ENCODE measurements around the gene SLC2A6. TPM values are rescaled to one million over a fixed set of nuclear protein-coding genes. Genes with fewer than 3 reads are reported as not detected.

The SLC2A6 gene
- total RNA-seq, 1 donor from 2014 or later, result 4.0 TPM

GRCh38 chr9:133519693-133520092 is 40.8 kb upstream of the SLC2A6 start:
- no peaks in the 10 kb centered on the region for H3K9me3 Mint-ChIP-seq
- DNase-seq, result no peak
- no peaks in the 10 kb centered on the region for H3K27me3 Mint-ChIP-seq
- H3K4me3 Mint-ChIP-seq, result no peak overlapping the region
- no peaks in the 10 kb centered on the region for H3K4me1 Mint-ChIP-seq
- H3K27ac Mint-ChIP-seq, result no peak overlapping the region
- no peaks in the 10 kb centered on the region for H3K36me3 Mint-ChIP-seq (ENCODE audit: low read depth)
- intact Hi-C loops (cut with micrococcal nuclease), result no loop called here

- no peak overlapping the region for H3K27ac Mint-ChIP-seq
- no peaks in the 10 kb centered on the region for H3K27me3 Mint-ChIP-seq
- H3K36me3 Mint-ChIP-seq (ENCODE audit: low read depth), result no peaks in the 10 kb centered on the region
- H3K4me3 Mint-ChIP-seq, result no peak overlapping the region
- no peak for DNase-seq
- no peaks in the 10 kb centered on the region for H3K9me3 Mint-ChIP-seq
- intact Hi-C loops (cut with micrococcal nuclease), result no loop called here
- H3K4me1 Mint-ChIP-seq, result no peaks in the 10 kb centered on the region
These were observed 40.0 kb upstream of the SLC2A6 start for GRCh38 chr9:133518706-133519449.

- H3K27me3 Mint-ChIP-seq, result no peaks in the 10 kb centered on the region
- no peak overlapping the region for H3K4me3 Mint-ChIP-seq
- no peaks in the 10 kb centered on the region for H3K9me3 Mint-ChIP-seq
- DNase-seq, result no peak
- H3K27ac Mint-ChIP-seq, result no peak overlapping the region
- H3K36me3 Mint-ChIP-seq (ENCODE audit: low read depth), result no peaks in the 10 kb centered on the region
- H3K4me1 Mint-ChIP-seq, result no peaks in the 10 kb centered on the region
- intact Hi-C loops (cut with micrococcal nuclease), result no loop called here
These were observed 39.3 kb upstream of the SLC2A6 start for GRCh38 chr9:133518200-133518599.

- Mint-ChIP-seq H3K36me3 (ENCODE audit: low read depth) (no peaks in the 10 kb centered on the region), H3K4me3 (no peak overlapping the region), H3K27me3 (no peaks in the 10 kb centered on the region), H3K9me3 (no peaks in the 10 kb centered on the region), H3K27ac (no peak overlapping the region), H3K4me1 (no peaks in the 10 kb centered on the region)
- no peak for DNase-seq
- intact Hi-C loops (cut with micrococcal nuclease), result no loop called here
These were observed 38.8 kb upstream of the SLC2A6 start for GRCh38 chr9:133517711-133518110.

GRCh38 chr9:133516961-133517350 is 38.1 kb upstream of the SLC2A6 start:
- H3K27me3 Mint-ChIP-seq, result no peaks in the 10 kb centered on the region
- H3K36me3 Mint-ChIP-seq (ENCODE audit: low read depth), result no peaks in the 10 kb centered on the region
- intact Hi-C loops (cut with micrococcal nuclease), result no loop called here
- no peak for DNase-seq
- H3K4me1 Mint-ChIP-seq, result no peaks in the 10 kb centered on the region
- no peak overlapping the region for H3K4me3 Mint-ChIP-seq
- H3K27ac Mint-ChIP-seq, result no peak overlapping the region
- no peaks in the 10 kb centered on the region for H3K9me3 Mint-ChIP-seq

- Mint-ChIP-seq H3K27ac (no peak overlapping the region), H3K27me3 (no peaks in the 10 kb centered on the region), H3K36me3 (ENCODE audit: low read depth) (no peaks in the 10 kb centered on the region), H3K9me3 (no peaks in the 10 kb centered on the region), H3K4me3 (no peak overlapping the region), H3K4me1 (no peaks in the 10 kb centered on the region)
- intact Hi-C loops (cut with micrococcal nuclease), result no loop called here
- DNase-seq, result no peak
These were observed 37.5 kb upstream of the SLC2A6 start for GRCh38 chr9:133516256-133516960.

- Mint-ChIP-seq H3K9me3 (no peaks in the 10 kb centered on the region), H3K27me3 (no peaks in the 10 kb centered on the region), H3K27ac (no peak overlapping the region), H3K36me3 (ENCODE audit: low read depth) (no peaks in the 10 kb centered on the region), H3K4me3 (no peak overlapping the region), H3K4me1 (no peaks in the 10 kb centered on the region)
- no peak for DNase-seq
- intact Hi-C loops (cut with micrococcal nuclease), result no loop called here
These were observed 36.8 kb upstream of the SLC2A6 start for GRCh38 chr9:133515615-133516255.

- Mint-ChIP-seq H3K4me3 (no peak overlapping the region), H3K27ac (no peak overlapping the region), H3K36me3 (ENCODE audit: low read depth) (no peaks in the 10 kb centered on the region), H3K9me3 (no peaks in the 10 kb centered on the region), H3K4me1 (no peaks in the 10 kb centered on the region), H3K27me3 (no peaks in the 10 kb centered on the region)
- DNase-seq, result no peak
- intact Hi-C loops (cut with micrococcal nuclease), result no loop called here
These were observed 36.3 kb upstream of the SLC2A6 start for GRCh38 chr9:133515240-133515610.

GRCh38 chr9:133514460-133515239 is 35.8 kb upstream of the SLC2A6 start:
- no peak for DNase-seq
- H3K9me3 Mint-ChIP-seq, result no peaks in the 10 kb centered on the region
- no peak overlapping the region for H3K27ac Mint-ChIP-seq
- no peaks in the 10 kb centered on the region for H3K27me3 Mint-ChIP-seq
- peaks cover under 1% of the 10 kb centered on the region for H3K4me1 Mint-ChIP-seq
- no peak overlapping the region for H3K4me3 Mint-ChIP-seq
- intact Hi-C loops (cut with micrococcal nuclease), result no loop called here
- H3K36me3 Mint-ChIP-seq (ENCODE audit: low read depth), result no peaks in the 10 kb centered on the region

GRCh38 chr9:133513214-133514100 is 34.6 kb upstream of the SLC2A6 start:
- no peak overlapping the region for H3K27ac Mint-ChIP-seq
- DNase-seq, result no peak
- H3K9me3 Mint-ChIP-seq, result no peaks in the 10 kb centered on the region
- H3K4me1 Mint-ChIP-seq, result peaks cover 6% of the 10 kb centered on the region
- H3K4me3 Mint-ChIP-seq, result no peak overlapping the region
- intact Hi-C loops (cut with micrococcal nuclease), result no loop called here
- H3K36me3 Mint-ChIP-seq (ENCODE audit: low read depth), result no peaks in the 10 kb centered on the region
- no peaks in the 10 kb centered on the region for H3K27me3 Mint-ChIP-seq

- Mint-ChIP-seq H3K9me3 (no peaks in the 10 kb centered on the region), H3K36me3 (ENCODE audit: low read depth) (no peaks in the 10 kb centered on the region), H3K27ac (no peak overlapping the region), H3K4me1 (peaks cover 6% of the 10 kb centered on the region), H3K27me3 (no peaks in the 10 kb centered on the region), H3K4me3 (no peak overlapping the region)
- intact Hi-C loops (cut with micrococcal nuclease), result no loop called here
- no peak for DNase-seq
These were observed 33.6 kb upstream of the SLC2A6 start for GRCh38 chr9:133512253-133513213.

- Mint-ChIP-seq H3K27ac (no peak overlapping the region), H3K9me3 (no peaks in the 10 kb centered on the region), H3K4me3 (no peak overlapping the region), H3K36me3 (ENCODE audit: low read depth) (no peaks in the 10 kb centered on the region), H3K4me1 (peaks cover 6% of the 10 kb centered on the region), H3K27me3 (no peaks in the 10 kb centered on the region)
- no peak for DNase-seq
- intact Hi-C loops (cut with micrococcal nuclease), result no loop called here
These were observed 32.7 kb upstream of the SLC2A6 start for GRCh38 chr9:133511607-133512006.

Data from activated CD4-positive, alpha-beta T cell treated with anti-CD3 and anti-CD28 coated beads, Interleukin-2, amount 10 ng/mL, durations not matched to agents 24 days and 14 days (primary cell).